HEK293 (cell line): ENCODE measurements around the gene DHX40.
A peak's percentile ranks its signal among the peaks of the same experiment; 100 is the strongest.

Experiments used
- AEBP2 ChIP-seq: fragments of 450-650 bp; formaldehyde crosslinking; IDR thresholded peaks from 2 replicates; pipeline ENCODE4 v1.5.1; 2016; ENCODE audit warnings: missing biosample characterization, missing genetic modification characterization, borderline replicate concordance
- ATF2 ChIP-seq: fragments of 450-650 bp; formaldehyde crosslinking; IDR thresholded peaks from 2 replicates; pipeline ENCODE4 v1.5.1; 2016; ENCODE audit warnings: missing biosample characterization, missing genetic modification characterization, low read depth
- BCL11B ChIP-seq: fragments of 450-650 bp; formaldehyde crosslinking; IDR thresholded peaks from 2 replicates; pipeline ENCODE4 v1.5.1; 2016; ENCODE audit warnings: low read depth, missing biosample characterization, missing genetic modification characterization
- BCL6B ChIP-seq: fragments of 450-650 bp; formaldehyde crosslinking; IDR thresholded peaks from 2 replicates; pipeline ENCODE4 v1.5.1; 2017; ENCODE audit warnings: missing biosample characterization, missing genetic modification characterization
- EGR2 ChIP-seq: fragments of 450-650 bp; formaldehyde crosslinking; IDR thresholded peaks from 2 replicates; pipeline ENCODE4 v1.5.1; 2016; ENCODE audit warnings: low read depth, missing biosample characterization, missing genetic modification characterization
- GLI2 ChIP-seq: fragments of 450-650 bp; formaldehyde crosslinking; IDR thresholded peaks from 2 replicates; pipeline ENCODE4; 2017; ENCODE audit warnings: missing biosample characterization, missing genetic modification characterization, low read depth, borderline replicate concordance
- GLIS1 ChIP-seq: fragments of 450-650 bp; formaldehyde crosslinking; IDR thresholded peaks from 2 replicates; pipeline ENCODE4 v1.5.1; 2016; ENCODE audit warnings: missing biosample characterization, missing genetic modification characterization
- GLIS2 ChIP-seq: fragments of 450-650 bp; formaldehyde crosslinking; IDR thresholded peaks from 2 replicates; pipeline ENCODE4 v1.5.1; 2016; ENCODE audit warnings: missing biosample characterization, missing genetic modification characterization
- HOXA7 ChIP-seq: sonication (generic); formaldehyde crosslinking; IDR thresholded peaks from 2 replicates; pipeline ENCODE4 v1.8.1; 2022; ENCODE audit warnings: missing genetic modification reagents, borderline replicate concordance
- HOXC10 ChIP-seq: sonication (generic); formaldehyde crosslinking; IDR thresholded peaks from 2 replicates; pipeline ENCODE4 v1.8.1; 2023; ENCODE audit warnings: mild to moderate bottlenecking, missing genetic modification reagents
- KLF7 ChIP-seq: fragments of 450-650 bp; formaldehyde crosslinking; IDR thresholded peaks from 2 replicates; pipeline ENCODE4 v1.5.1; 2016; ENCODE audit warnings: missing biosample characterization, missing genetic modification characterization, borderline replicate concordance
- PRDM1 ChIP-seq: fragments of 450-650 bp; formaldehyde crosslinking; IDR thresholded peaks from 2 replicates; pipeline ENCODE4; 2016; ENCODE audit warnings: missing biosample characterization, missing genetic modification characterization
- SP2 ChIP-seq: fragments of 450-650 bp; formaldehyde crosslinking; IDR thresholded peaks from 2 replicates; pipeline ENCODE4 v1.5.1; 2016; ENCODE audit warnings: missing biosample characterization, missing genetic modification characterization
- TRIM28 ChIP-seq: IDR thresholded peaks from 2 replicates; pipeline ENCODE4 v1.6.1; 2011; ENCODE audit warnings: low read length, control low read depth, borderline replicate concordance
- ZBTB48 ChIP-seq: fragments of 450-650 bp; formaldehyde crosslinking; IDR thresholded peaks from 2 replicates; pipeline ENCODE4 v1.5.1; 2016; ENCODE audit warnings: missing biosample characterization, missing genetic modification characterization
- ZFP69B ChIP-seq: fragments of 450-650 bp; formaldehyde crosslinking; IDR thresholded peaks from 2 replicates; pipeline ENCODE4 v1.5.1; 2016; ENCODE audit warnings: missing biosample characterization, missing genetic modification characterization
- ZNF112 ChIP-seq: fragments of 450-650 bp; formaldehyde crosslinking; IDR thresholded peaks from 2 replicates; pipeline ENCODE4 v1.5.0; 2017; ENCODE audit warnings: missing biosample characterization, missing genetic modification characterization
- ZNF202 ChIP-seq: fragments of 450-650 bp; formaldehyde crosslinking; IDR thresholded peaks from 2 replicates; pipeline ENCODE4 v1.5.1; 2016; ENCODE audit warnings: missing biosample characterization, missing genetic modification characterization, borderline replicate concordance
- ZNF221 ChIP-seq: fragments of 450-650 bp; formaldehyde crosslinking; IDR thresholded peaks from 2 replicates; pipeline ENCODE4 v1.5.1; 2017; ENCODE audit warnings: missing biosample characterization, missing genetic modification characterization, borderline replicate concordance
- ZNF24 ChIP-seq: fragments of 450-650 bp; formaldehyde crosslinking; IDR thresholded peaks from 2 replicates; pipeline ENCODE4 v1.5.1; 2016; ENCODE audit warnings: missing biosample characterization, missing genetic modification characterization
- ZNF248 ChIP-seq: fragments of 450-650 bp; formaldehyde crosslinking; IDR thresholded peaks from 2 replicates; pipeline ENCODE4 v1.5.1; 2017; ENCODE audit warnings: missing biosample characterization, missing genetic modification characterization
- ZNF335 ChIP-seq: fragments of 450-650 bp; formaldehyde crosslinking; conservative IDR thresholded peaks from 2 replicates; pipeline ENCODE4 v1.5.1; 2016; ENCODE audit warnings: missing biosample characterization, missing genetic modification characterization
- ZNF354C ChIP-seq: fragments of 450-650 bp; formaldehyde crosslinking; IDR thresholded peaks from 2 replicates; pipeline ENCODE4 v1.5.1; 2016; ENCODE audit warnings: missing biosample characterization, missing genetic modification characterization, low read depth, borderline replicate concordance
- ZNF426 ChIP-seq: fragments of 450-650 bp; formaldehyde crosslinking; IDR thresholded peaks from 2 replicates; pipeline ENCODE4 v1.5.1; 2017; ENCODE audit warnings: missing biosample characterization, missing genetic modification characterization, mild to moderate bottlenecking, inconsistent platforms, moderate library complexity
- ZNF449 ChIP-seq: fragments of 450-650 bp; formaldehyde crosslinking; IDR thresholded peaks from 2 replicates; pipeline ENCODE4 v1.5.1; 2017; ENCODE audit warnings: missing biosample characterization, mild to moderate bottlenecking, missing genetic modification characterization, moderate library complexity
- ZNF48 ChIP-seq: fragments of 450-650 bp; formaldehyde crosslinking; IDR thresholded peaks from 2 replicates; pipeline ENCODE4 v1.5.1; 2016; ENCODE audit warnings: missing biosample characterization, missing genetic modification characterization
- ZNF510 ChIP-seq: fragments of 450-650 bp; formaldehyde crosslinking; IDR thresholded peaks from 2 replicates; pipeline ENCODE4 v1.5.1; 2018; ENCODE audit warnings: mild to moderate bottlenecking, missing genetic modification characterization, missing biosample characterization; ENCODE audit not compliant: insufficient replicate concordance
- ZNF514 ChIP-seq: fragments of 450-650 bp; formaldehyde crosslinking; IDR thresholded peaks from 2 replicates; pipeline ENCODE4 v1.5.1; 2016; ENCODE audit warnings: missing biosample characterization, missing genetic modification characterization
- ZNF558 ChIP-seq: fragments of 450-650 bp; formaldehyde crosslinking; IDR thresholded peaks from 2 replicates; pipeline ENCODE4 v1.5.1; 2016; ENCODE audit warnings: missing biosample characterization, missing genetic modification characterization
- ZNF600 ChIP-seq: fragments of 450-650 bp; formaldehyde crosslinking; IDR thresholded peaks from 2 replicates; pipeline ENCODE4 v1.5.1; 2016; ENCODE audit warnings: missing biosample characterization, missing genetic modification characterization
- ZNF692 ChIP-seq: fragments of 450-650 bp; formaldehyde crosslinking; IDR thresholded peaks from 2 replicates; pipeline ENCODE4 v1.5.1; 2016; ENCODE audit warnings: missing biosample characterization, missing genetic modification characterization
- ZNF747 ChIP-seq: fragments of 450-650 bp; formaldehyde crosslinking; IDR thresholded peaks from 2 replicates; pipeline ENCODE4 v1.5.1; 2016; ENCODE audit warnings: missing biosample characterization, missing genetic modification characterization
- ZNF777 ChIP-seq: fragments of 450-650 bp; formaldehyde crosslinking; IDR thresholded peaks from 2 replicates; pipeline ENCODE4 v1.5.1; 2017; ENCODE audit warnings: missing biosample characterization, missing genetic modification characterization, borderline replicate concordance

Gene DHX40

GRCh38 chr17:59565171-59565958 lies at the start of gene DHX40 (continued):
- TF ChIP-seq ZNF449 (tag by site-specific recombination) (peak; percentile 46; the same call in 1 of the 2 replicates), ZNF354C (tag by site-specific recombination) (no peak), HOXA7 (CRISPR knock-in tag) (peak; percentile 50; the same call in 1 of the 2 replicates), EGR2 (tag by site-specific recombination) (peak; percentile 55; the same call in 1 of the 2 replicates), KLF7 (tag by site-specific recombination) (peak; percentile 87; the same call in 1 of the 2 replicates), AEBP2 (tag by site-specific recombination) (no peak), ZBTB48 (tag by site-specific recombination) (peak; percentile 68), ZNF692 (tag by site-specific recombination) (peak; percentile 93), ZNF248 (peak; percentile 82; the same call in 1 of the 2 replicates), ZNF24 (peak; percentile 97), ZNF558 (tag by site-specific recombination) (peak; percentile 56), ZNF600 (tag by site-specific recombination) (0 out of 2 replicates have a peak, but pooled peaks have one; percentile 43), ZNF335 (tag by site-specific recombination) (peak; percentile 99), HOXC10 (no peak), ZNF221 (tag by site-specific recombination) (no peak), SP2 (tag by site-specific recombination) (peak; percentile 69), ZNF777 (peak; percentile 93), ZNF514 (tag by site-specific recombination) (no peak), ZNF48 (tag by site-specific recombination) (no peak), ZNF112 (tag by site-specific recombination) (no peak), BCL6B (tag by site-specific recombination) (peak; percentile 65; the same call in 1 of the 2 replicates), ZNF747 (no peak), TRIM28 (peak; percentile 67), ZFP69B (peak; percentile 96), GLIS2 (tag by site-specific recombination) (no peak; the same call in 1 of the 2 replicates), PRDM1 (tag by site-specific recombination) (no peak), GLI2 (no peak), GLIS1 (peak; percentile 62), ATF2 (tag by site-specific recombination) (peak; percentile 98), BCL11B (tag by site-specific recombination) (0 out of 2 replicates have a peak, but pooled peaks have one; percentile 30), ZNF202 (tag by site-specific recombination) (no peak), ZNF510 (tag by site-specific recombination) (peak; percentile 44), ZNF426 (tag by site-specific recombination) (no peak)
